ENCODE measurements around the gene NUP133.
"Not testable (repeated sequence)": the region's sequence is repeated elsewhere in the genome, so short reads cannot be mapped to it uniquely, and the experiment has no call there.

The NUP133 gene

GRCh38 chr1:229396585-229397206 is 111.4 kb downstream of the NUP133 start:
- Histone ChIP-seq H3K36me3 (ENCODE audit: control insufficient read depth, insufficient read depth, low read length, severe bottlenecking) (no peaks in the 10 kb centered on the region), H3K27me3 (replicated peaks; ENCODE audit: control insufficient read depth, insufficient read depth, low read length) (peaks cover 45% of the 10 kb centered on the region), H3K4me3 (ENCODE audit: low read length) (no peak overlapping the region), H3K9me3 (ENCODE audit: control insufficient read depth, low read length) (no peaks in the 10 kb centered on the region), H3K9ac (ENCODE audit: low read length) (no peak overlapping the region), H3K4me1 (ENCODE audit: control insufficient read depth, insufficient read depth, low read length) (no peaks in the 10 kb centered on the region)
- DNase-seq (ENCODE audit: low read depth): no peak

GRCh38 chr1:229394517-229394916 is 113.6 kb downstream of the NUP133 start:
- not testable (repeated sequence) for H3K9me3 ChIP-seq (ENCODE audit: control insufficient read depth, low read length); H3K9ac ChIP-seq (ENCODE audit: low read length); H3K36me3 ChIP-seq (ENCODE audit: control insufficient read depth, insufficient read depth, low read length, severe bottlenecking); H3K4me1 ChIP-seq (ENCODE audit: control insufficient read depth, insufficient read depth, low read length); DNase-seq (ENCODE audit: low read depth); H3K4me3 ChIP-seq (ENCODE audit: low read length)
- H3K27me3 ChIP-seq (replicated peaks; ENCODE audit: control insufficient read depth, insufficient read depth, low read length): peaks cover 31% of the 10 kb centered on the region

GRCh38 chr1:229392936-229393335 is 115.2 kb downstream of the NUP133 start:
- no peaks in the 10 kb centered on the region for H3K9me3 ChIP-seq (ENCODE audit: control insufficient read depth, low read length)

More at GRCh38 chr1:229392936-229393335, 115.2 kb downstream of the NUP133 start:
- DNase-seq (ENCODE audit: low read depth): no peak
- Histone ChIP-seq H3K27me3 (replicated peaks; ENCODE audit: control insufficient read depth, insufficient read depth, low read length) (peaks cover 20% of the 10 kb centered on the region), H3K4me3 (ENCODE audit: low read length) (no peak overlapping the region), H3K9ac (ENCODE audit: low read length) (no peak overlapping the region), H3K4me1 (ENCODE audit: control insufficient read depth, insufficient read depth, low read length) (peaks cover 8% of the 10 kb centered on the region), H3K36me3 (ENCODE audit: control insufficient read depth, insufficient read depth, low read length, severe bottlenecking) (no peaks in the 10 kb centered on the region)

Data from adipocyte (in vitro differentiated cells).